Subcutaneous preadipocyte (primary cell): ENCODE results near the gene RGS8. TPM values are rescaled to one million over a fixed set of nuclear protein-coding genes. Genes with fewer than 3 reads are reported as not detected.

Experiments
- total RNA-seq: library from RNA; depleted of rRNA; stranded (reverse); fragments of >200 nt; gene quantifications from 2 replicates; pipeline ENCODE4 v1.2.3, GENCODE V29; 2012

RGS8 gene
- not detected in 2 replicates for total RNA-seq

GRCh38 chr1:182684116-182684828 is at the start of gene RGS8:
Gene RGS8, minus strand, starts transcription at chr1:182684587. Its CDS starts 14,938 bp downstream, at chr1:182669649.

Other genes starting within 250 kb of the RGS8 start
- not detected in 2 replicates for gene RGSL1, start 234.4 kb downstream of the RGS8 start, total RNA-seq
- 4.1 and 7.7 TPM in 2 replicates for gene RNASEL, start 95.3 kb downstream of the RGS8 start, total RNA-seq
- gene RGS16, start 80.2 kb downstream of the RGS8 start, total RNA-seq, result 0.20 and 0.37 TPM in 2 replicates
- 1.4 and 5.1 TPM in 2 replicates for gene NPL, start 105.2 kb upstream of the RGS8 start, total RNA-seq
- gene DHX9, start 154.8 kb upstream of the RGS8 start, total RNA-seq, result 120 and 197 TPM in 2 replicates